BLaER1 treated with 17β-estradiol and CSF1 and Interleukin-3, amounts not matched to agents 10 nM and 100 nM (cell line): ENCODE results near the gene FFAR3.
"Not testable (repeated sequence)": the region's sequence is repeated elsewhere in the genome, so short reads cannot be mapped to it uniquely, and the experiment has no call there.

Experiments used
- H3K27ac ChIP-seq, 11 experiments: shearing (Covaris generic); formaldehyde crosslinking; 2 replicates each; pipeline ENCODE4 v1.8.1; 2022
- H3K27me3 ChIP-seq, 11 experiments: shearing (Covaris generic); formaldehyde crosslinking; 2 replicates each; pipeline ENCODE4 v1.8.1; 2022
- H3K36me3 ChIP-seq, 11 experiments: shearing (Covaris generic); formaldehyde crosslinking; 2 replicates each; pipeline ENCODE4 v1.8.1; 2022
- H3K4me1 ChIP-seq, 10 experiments: shearing (Covaris generic); formaldehyde crosslinking; 2 replicates each; pipeline ENCODE4 v1.8.1; 2022
- H3K4me2 ChIP-seq, 11 experiments: shearing (Covaris generic); formaldehyde crosslinking; 2 replicates each; pipeline ENCODE4 v1.8.1; 2022
- H3K4me3 ChIP-seq, 10 experiments: shearing (Covaris generic); formaldehyde crosslinking; 2 replicates each; pipeline ENCODE4 v1.8.1; 2022
- H3K9ac ChIP-seq, 11 experiments: shearing (Covaris generic); formaldehyde crosslinking; 2 replicates each; pipeline ENCODE4 v1.8.1; 2022
- H3K9me3 ChIP-seq, 11 experiments: shearing (Covaris generic); formaldehyde crosslinking; replicated peaks in 1 of 11; 2 replicates each; pipeline ENCODE4 v1.8.1; 2022
- H4K20me1 ChIP-seq, 11 experiments: shearing (Covaris generic); formaldehyde crosslinking; 2 replicates each; pipeline ENCODE4 v1.8.1; 2022
- Cebpa-rat ChIP-seq, 11 experiments: shearing (Covaris generic); IDR thresholded peaks; 2 replicates each; pipeline ENCODE4 v1.8.1; 2022

Gene FFAR3

DNA sequence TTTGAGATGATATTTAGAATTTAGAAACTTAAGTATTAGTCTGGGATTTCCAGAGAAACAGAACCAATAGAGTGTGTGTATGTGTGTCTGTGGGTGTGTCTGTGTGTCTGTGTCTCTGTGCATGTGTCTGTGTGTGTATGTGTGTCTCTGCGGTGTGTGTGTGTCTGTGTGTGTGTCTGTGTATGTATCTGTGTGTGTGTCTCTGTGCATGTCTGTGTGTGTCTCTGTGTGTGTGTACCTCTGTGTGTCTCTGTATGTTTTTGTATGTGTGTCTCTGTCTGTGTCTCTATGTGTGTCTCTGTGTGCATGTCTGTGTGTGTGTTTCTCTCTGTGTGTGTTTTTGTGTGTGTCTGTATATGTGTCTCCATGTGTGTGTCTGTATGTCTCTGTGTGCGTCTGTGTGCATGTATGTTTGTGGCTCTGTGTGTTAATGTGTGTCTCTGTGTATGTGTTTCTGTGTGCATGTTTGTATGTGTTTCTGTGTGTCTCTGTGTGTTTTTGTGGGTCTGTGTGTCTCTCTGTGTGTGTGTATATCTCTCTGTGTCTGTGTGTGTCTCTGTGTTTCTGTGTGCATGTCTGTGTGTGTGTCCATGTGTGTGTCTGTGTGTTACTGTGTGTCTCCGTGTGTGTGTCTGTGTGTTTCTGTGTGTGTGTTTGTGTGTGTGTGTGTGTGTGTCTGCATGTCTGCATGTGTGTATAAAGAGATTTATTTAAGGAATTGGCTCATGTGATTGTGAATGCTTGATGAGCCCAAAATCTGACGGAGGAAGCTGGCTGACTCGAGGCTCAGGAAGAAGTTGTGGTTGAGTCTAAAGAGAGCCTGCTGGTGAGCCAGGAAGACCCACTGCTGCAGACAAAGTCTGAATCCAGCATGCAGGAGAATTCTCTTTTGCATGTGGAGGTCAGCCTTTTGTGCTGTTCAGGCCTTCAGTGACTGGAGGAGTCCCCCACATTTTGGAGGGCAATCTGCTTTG is 34.8 kb downstream of the FFAR3 start:
- Histone ChIP-seq H3K9ac (peak overlapping the region in 2 of 11 experiments; percentile 13 to 15; a peak in 1 of 22 replicates), H3K27ac (no peak overlapping the region), H3K4me1 (peaks cover 9 to 46% (median 16%) of the 10 kb centered on the region in 10 experiments; a peak in 19 of 20 replicates), H3K4me3 (no peak overlapping the region), H3K36me3 (no peaks in the 10 kb centered on the region; a peak in 1 of 22 replicates), H3K9me3 (peaks cover 12 to 30% (median 17%) of the 10 kb centered on the region in 11 experiments; a peak in 21 of 22 replicates), H4K20me1 (no peaks in the 10 kb centered on the region), H3K4me2 (peak overlapping the region; percentile 22 to 67 (median 42); a peak in 21 of 22 replicates), H3K27me3 (no peaks in the 10 kb centered on the region)
- TF ChIP-seq Cebpa-rat (IDR thresholded peaks at IDR 0.05), result no peak

DNA sequence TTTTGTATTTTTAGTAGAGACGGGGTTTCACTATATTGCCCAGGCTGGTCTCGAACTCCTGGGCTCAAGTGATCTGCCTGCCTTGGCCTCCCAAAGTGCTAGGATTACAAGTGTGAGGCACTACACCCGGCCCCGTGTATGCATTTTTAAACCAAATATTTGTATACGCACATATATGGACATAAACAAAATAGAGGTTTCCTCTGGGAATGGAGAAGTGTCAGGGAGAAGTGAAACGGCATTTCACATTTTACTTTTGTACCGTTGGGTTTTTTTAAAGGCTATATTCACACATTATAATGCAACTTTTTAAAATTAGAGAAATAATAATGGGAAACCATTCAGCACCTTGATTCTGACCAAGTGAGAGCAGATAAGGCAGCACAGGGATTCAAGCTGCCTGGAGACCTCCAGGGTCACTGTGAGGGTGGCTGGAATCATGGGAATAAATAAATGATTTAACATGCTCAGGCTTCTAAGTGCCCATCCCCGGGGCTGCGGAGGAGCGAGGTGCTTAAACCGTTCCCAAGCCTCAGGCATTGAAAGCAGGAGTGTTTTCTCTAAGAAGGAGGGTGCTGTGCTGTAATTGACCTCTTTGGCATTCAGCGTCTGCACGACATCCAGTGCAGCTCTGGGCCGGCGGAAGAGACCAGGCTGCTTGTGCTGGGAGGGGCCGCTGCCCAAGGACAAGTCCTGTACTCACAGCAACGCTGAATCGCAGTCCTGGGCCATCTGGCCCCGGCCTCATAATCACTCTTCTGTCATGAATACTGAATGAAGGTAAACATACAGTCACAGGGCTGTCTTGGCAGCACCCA is 37.3 kb downstream of the FFAR3 start:
- no peaks in the 10 kb centered on the region for H3K36me3 ChIP-seq
- H3K27ac ChIP-seq, result peak overlapping the region in 1 of 11 experiments; percentile 4; a peak in 1 of 22 replicates
- H3K4me1 ChIP-seq, result peaks cover 22 to 46% (median 24%) of the 10 kb centered on the region in 10 experiments
- no peaks in the 10 kb centered on the region for H4K20me1 ChIP-seq
- no peak overlapping the region for H3K4me3 ChIP-seq
- no peaks in the 10 kb centered on the region for H3K27me3 ChIP-seq
- H3K4me2 ChIP-seq, result peak overlapping the region in 4 of 11 experiments; percentile 4 to 82 (median 54); a peak in 7 of 22 replicates
- H3K9me3 ChIP-seq, result peaks cover 0 to 7% (median 0%) of the 10 kb centered on the region in 11 experiments; a peak in 1 of 22 replicates
- H3K9ac ChIP-seq, result peak overlapping the region in 1 of 11 experiments; percentile 11; a peak in 1 of 22 replicates
- TF ChIP-seq Cebpa-rat (IDR thresholded peaks at IDR 0.05), result no peak

DNA sequence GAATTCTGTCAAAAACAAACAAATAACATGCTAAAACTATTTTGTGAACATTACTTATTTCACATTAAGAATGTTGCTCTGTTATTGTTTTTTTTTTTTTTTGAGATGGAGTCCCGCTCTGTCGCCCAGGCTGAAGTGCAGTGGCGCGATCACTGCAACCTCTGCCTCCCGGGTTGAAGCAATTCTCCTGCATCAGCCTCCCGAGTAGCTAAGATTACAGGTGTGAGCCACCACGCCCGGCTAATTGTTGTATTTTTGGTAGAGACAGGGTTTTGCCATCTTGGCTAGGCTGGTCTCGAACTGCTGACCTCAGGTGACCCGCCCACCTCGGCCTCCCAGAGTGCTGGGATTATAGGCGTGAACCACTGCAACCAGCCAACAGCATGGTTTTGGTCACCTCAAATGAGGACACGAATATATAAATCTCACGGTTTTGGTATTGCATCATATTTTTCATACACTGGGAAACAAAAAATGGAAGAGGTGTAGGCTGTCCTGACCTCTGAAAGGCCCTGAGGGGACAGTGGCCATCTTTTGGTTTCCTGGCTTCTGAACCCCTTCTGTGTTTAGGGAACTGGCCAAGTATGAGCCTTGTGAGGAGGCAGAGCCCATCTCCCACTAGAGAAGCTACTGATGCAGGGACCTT is 38.1 kb downstream of the FFAR3 start:
- H3K4me2 ChIP-seq, result peak overlapping the region in 2 of 11 experiments; percentile 51 to 82; a peak in 5 of 22 replicates
- no peak overlapping the region for H3K4me3 ChIP-seq
- H3K4me1 ChIP-seq, result peaks cover 26 to 54% (median 29%) of the 10 kb centered on the region in 10 experiments
- peak in 4 of 11 experiments; percentile 19 to 76 (median 41); a peak in 5 of 22 replicates for TF ChIP-seq Cebpa-rat (IDR thresholded peaks at IDR 0.05)
- no peaks in the 10 kb centered on the region for H4K20me1 ChIP-seq
- no peaks in the 10 kb centered on the region for H3K27me3 ChIP-seq
- no peaks in the 10 kb centered on the region for H3K36me3 ChIP-seq
- no peak overlapping the region for H3K9ac ChIP-seq
- no peak overlapping the region for H3K27ac ChIP-seq
- H3K9me3 ChIP-seq, result no peaks in the 10 kb centered on the region

DNA sequence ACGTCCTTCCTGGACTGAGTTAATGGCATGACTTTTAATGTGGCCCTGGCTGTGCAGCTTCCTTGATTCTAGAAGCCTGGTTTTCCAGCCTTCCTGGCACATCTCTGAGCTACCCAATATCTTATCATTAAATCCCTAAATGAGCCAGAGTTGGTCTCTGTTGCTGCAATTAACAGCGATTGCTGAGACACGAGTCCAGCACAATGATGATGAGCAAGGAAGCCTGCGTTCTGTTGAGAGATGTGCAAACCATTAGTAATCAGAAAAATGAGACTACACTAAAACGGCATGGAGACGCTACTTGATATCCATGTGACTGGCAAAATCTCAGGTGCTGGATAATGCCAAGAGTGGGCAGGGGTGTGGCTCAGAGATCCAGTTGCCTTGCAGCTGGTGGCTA is 38.8 kb downstream of the FFAR3 start:
- no peaks in the 10 kb centered on the region for H4K20me1 ChIP-seq
- H3K9me3 ChIP-seq, result no peaks in the 10 kb centered on the region
- H3K27ac ChIP-seq, result no peak overlapping the region
- H3K4me2 ChIP-seq, result peak overlapping the region in 2 of 11 experiments; percentile 14 to 51; a peak in 2 of 22 replicates
- no peak overlapping the region for H3K4me3 ChIP-seq
- no peaks in the 10 kb centered on the region for H3K27me3 ChIP-seq
- H3K36me3 ChIP-seq, result no peaks in the 10 kb centered on the region
- TF ChIP-seq Cebpa-rat (IDR thresholded peaks at IDR 0.05), result no peak
- peaks cover 33 to 61% (median 36%) of the 10 kb centered on the region in 10 experiments for H3K4me1 ChIP-seq
- H3K9ac ChIP-seq, result no peak overlapping the region

DNA sequence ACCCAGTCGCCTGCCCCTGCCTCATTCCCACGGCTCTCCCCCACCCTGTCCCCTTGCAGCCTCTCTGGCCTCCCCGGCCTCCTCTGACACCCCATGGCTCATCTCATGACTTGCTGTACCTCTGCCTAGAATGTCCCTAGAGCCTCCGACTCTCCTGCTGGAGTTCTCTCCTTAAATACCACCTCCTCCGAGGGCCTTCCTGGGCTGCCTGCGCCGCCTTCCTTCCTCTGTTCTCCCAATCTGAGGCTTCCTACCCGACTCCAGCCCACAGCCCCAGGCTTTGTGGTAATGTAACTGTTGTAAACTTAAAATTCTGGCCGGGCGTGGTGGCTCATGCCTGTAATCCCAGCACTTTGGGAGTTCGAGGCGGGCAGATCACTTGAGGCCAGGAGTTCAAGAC is 40.3 kb downstream of the FFAR3 start:
- no peaks in the 10 kb centered on the region for H3K36me3 ChIP-seq
- no peaks in the 10 kb centered on the region for H4K20me1 ChIP-seq
- no peak overlapping the region for H3K27ac ChIP-seq
- no peak for TF ChIP-seq Cebpa-rat (IDR thresholded peaks at IDR 0.05)
- H3K4me1 ChIP-seq, result peaks cover 31 to 64% (median 39%) of the 10 kb centered on the region in 10 experiments
- H3K27me3 ChIP-seq, result no peaks in the 10 kb centered on the region
- H3K9ac ChIP-seq, result no peak overlapping the region
- no peak overlapping the region for H3K4me3 ChIP-seq
- H3K4me2 ChIP-seq, result no peak overlapping the region
- no peaks in the 10 kb centered on the region for H3K9me3 ChIP-seq

DNA sequence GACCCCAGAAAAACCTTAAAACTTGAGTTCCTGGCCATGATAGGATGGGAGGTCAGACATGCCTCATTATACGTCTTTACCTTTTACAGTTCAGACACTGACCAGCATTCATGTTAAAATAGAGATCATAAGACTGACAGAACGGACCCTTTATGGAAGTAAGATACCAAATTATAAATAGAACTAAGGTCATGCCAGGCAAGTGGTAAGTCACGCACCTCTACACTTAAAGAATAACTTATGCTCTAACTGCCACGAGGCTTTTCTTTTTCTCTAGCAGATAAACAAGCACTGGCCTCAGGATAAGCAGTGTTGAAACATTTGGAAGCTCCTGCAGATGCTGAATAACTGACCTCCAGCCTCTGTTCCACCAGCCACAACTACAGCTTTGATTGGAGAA is 41.0 kb downstream of the FFAR3 start:
- Histone ChIP-seq H3K36me3 (no peaks in the 10 kb centered on the region), H3K4me1 (peaks cover 27 to 58% (median 35%) of the 10 kb centered on the region in 10 experiments), H3K27me3 (no peaks in the 10 kb centered on the region), H4K20me1 (no peaks in the 10 kb centered on the region), H3K9me3 (no peaks in the 10 kb centered on the region), H3K4me2 (peak overlapping the region in 6 of 11 experiments; percentile 0 to 47 (median 16); a peak in 5 of 22 replicates), H3K4me3 (no peak overlapping the region), H3K27ac (no peak overlapping the region), H3K9ac (no peak overlapping the region)
- no peak for TF ChIP-seq Cebpa-rat (IDR thresholded peaks at IDR 0.05)

DNA sequence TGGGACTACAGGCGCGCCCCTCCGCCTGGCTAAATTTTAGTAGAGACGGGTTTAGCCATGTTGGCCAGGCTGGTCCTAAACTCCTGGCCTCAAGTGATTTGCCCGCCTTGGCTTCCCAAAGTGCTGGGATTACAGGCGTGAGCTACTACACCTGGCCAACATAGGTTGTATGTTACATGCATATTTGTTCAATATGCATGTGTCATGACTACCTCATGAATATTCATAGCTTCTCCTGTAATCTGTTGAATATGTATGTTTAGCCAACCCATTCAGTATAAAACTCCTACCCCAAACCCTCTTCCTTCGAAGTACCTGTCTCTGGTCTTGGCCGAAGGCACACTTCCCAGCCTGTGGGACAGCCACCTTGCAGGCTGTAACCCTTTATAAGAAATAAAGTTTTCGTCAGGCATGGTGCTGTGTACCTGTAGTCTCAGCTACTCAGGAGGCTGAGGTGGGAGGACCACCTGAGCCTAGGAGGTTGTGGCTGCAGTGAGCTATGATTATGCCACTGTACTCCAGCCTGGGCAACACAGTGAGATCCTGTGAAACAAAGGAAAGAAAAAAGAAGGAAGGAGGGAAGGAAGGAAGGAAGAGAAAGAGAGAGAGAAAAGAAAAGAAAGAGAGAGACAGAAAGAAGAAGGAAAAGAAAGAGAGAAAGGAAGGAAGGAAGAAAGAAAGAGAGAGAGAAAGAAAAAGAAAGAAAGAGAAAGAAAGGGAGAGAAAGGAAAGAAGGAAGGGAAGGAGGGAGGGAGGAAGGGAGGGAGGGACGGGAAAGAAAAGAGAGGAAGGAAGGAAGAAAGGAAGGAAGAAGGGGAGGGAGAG is 41.9 kb downstream of the FFAR3 start:
- Histone ChIP-seq H3K27ac (no peak overlapping the region), H3K4me2 (peak overlapping the region in 6 of 11 experiments; percentile 0 to 47 (median 16); a peak in 5 of 22 replicates), H3K36me3 (no peaks in the 10 kb centered on the region)

DNA sequence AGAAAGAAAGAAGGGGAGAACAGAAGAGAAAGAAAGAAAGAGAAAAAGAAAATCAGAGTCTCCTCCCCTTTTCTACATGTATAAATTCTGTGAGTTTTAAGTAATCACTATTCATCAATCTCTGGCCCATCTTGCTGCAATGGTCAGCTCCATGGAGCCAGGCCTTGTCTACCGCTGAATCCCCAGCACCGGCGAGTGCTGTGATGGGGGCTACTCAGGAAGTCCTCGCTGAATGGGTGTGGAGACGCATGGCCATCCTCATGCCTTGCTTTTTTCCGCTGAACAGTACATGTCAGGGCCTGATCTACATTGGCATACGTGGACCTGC is 42.5 kb downstream of the FFAR3 start:
- Histone ChIP-seq H3K4me3 (no peak overlapping the region), H4K20me1 (no peaks in the 10 kb centered on the region), H3K36me3 (no peaks in the 10 kb centered on the region), H3K9me3 (no peaks in the 10 kb centered on the region), H3K4me2 (peak overlapping the region in 4 of 11 experiments; percentile 19 to 42 (median 33); a peak in 5 of 22 replicates), H3K27ac (no peak overlapping the region), H3K4me1 (peaks cover 27 to 43% (median 35%) of the 10 kb centered on the region in 10 experiments), H3K27me3 (no peaks in the 10 kb centered on the region), H3K9ac (no peak overlapping the region)
- TF ChIP-seq Cebpa-rat (IDR thresholded peaks at IDR 0.05), result no peak

More for the DNA sequence above, 41.9 kb downstream of the FFAR3 start:
- Histone ChIP-seq H3K9ac (no peak overlapping the region), H3K4me3 (no peak overlapping the region), H3K9me3 (no peaks in the 10 kb centered on the region), H3K27me3 (no peaks in the 10 kb centered on the region), H3K4me1 (peaks cover 27 to 48% (median 35%) of the 10 kb centered on the region in 10 experiments), H4K20me1 (no peaks in the 10 kb centered on the region)
- TF ChIP-seq Cebpa-rat (IDR thresholded peaks at IDR 0.05), result no peak

DNA sequence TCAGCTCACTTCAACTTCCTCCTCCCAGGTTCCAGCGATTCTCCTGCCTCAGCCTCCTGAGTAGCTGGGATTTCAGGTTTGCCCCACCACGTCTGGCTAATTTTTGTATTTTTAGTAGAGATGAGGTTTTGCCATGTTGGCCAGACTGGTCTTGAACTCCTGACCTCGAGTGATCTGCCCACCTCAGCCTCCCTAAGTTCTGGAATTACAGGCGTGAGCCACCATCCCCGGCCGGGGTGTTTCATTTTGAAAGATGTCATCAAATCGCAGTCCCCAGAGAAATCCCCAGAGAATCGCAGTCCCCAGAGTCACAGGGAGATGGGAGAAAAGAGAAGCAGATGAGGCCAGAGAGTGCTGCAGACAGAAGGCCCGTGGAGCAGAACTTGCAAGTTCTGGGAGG is 43.2 kb downstream of the FFAR3 start:
- H3K27me3 ChIP-seq, H3K9me3 ChIP-seq, H3K36me3 ChIP-seq, H4K20me1 ChIP-seq, H3K9ac ChIP-seq, H3K4me3 ChIP-seq: not testable (repeated sequence)
- peaks cover 27 to 38% (median 34%) of the 10 kb centered on the region in 10 experiments for H3K4me1 ChIP-seq
- 0 out of 22 replicates have a peak overlapping the region, but pooled peaks of 1 of the 11 experiments have one; percentile 19 for H3K27ac ChIP-seq
- H3K4me2 ChIP-seq, result peak overlapping the region; percentile 19 to 60 (median 50)
